Trophoblast cell (in vitro differentiated cells and primary cell): Measurements from ENCODE around the gene KIRREL2.

Experiments
- DNase-seq, 2 donors: peaks; one replicate each; pipeline ENCODE4 v3.0.0-alpha.2; 2016
- H2AFZ ChIP-seq: 2 replicates; pipeline ENCODE4 v1.6.1; 2013; ENCODE audit warnings: low read length, moderate library complexity, mild to moderate bottlenecking; ENCODE audit not compliant: insufficient read depth, poor library complexity
- H2AK5ac ChIP-seq: 2 replicates; pipeline ENCODE4 v1.6.1; 2013; ENCODE audit warnings: mild to moderate bottlenecking, low read length
- H2BK120ac ChIP-seq: 2 replicates; pipeline ENCODE4 v1.6.1; 2013; ENCODE audit warnings: low read length, mild to moderate bottlenecking, moderate library complexity; ENCODE audit not compliant: insufficient read depth, poor library complexity
- H2BK12ac ChIP-seq: 2 replicates; pipeline ENCODE4 v1.6.1; 2013; ENCODE audit warnings: mild to moderate bottlenecking, low read length, moderate library complexity
- H2BK5ac ChIP-seq: 2 replicates; pipeline ENCODE4 v1.6.1; 2013; ENCODE audit warnings: low read length, low read depth, moderate library complexity, mild to moderate bottlenecking; ENCODE audit not compliant: poor library complexity
- H3K14ac ChIP-seq: 2 replicates; pipeline ENCODE4 v1.6.1; 2013; ENCODE audit warnings: mild to moderate bottlenecking, low read length
- H3K18ac ChIP-seq: 2 replicates; pipeline ENCODE4 v1.6.1; 2013; ENCODE audit warnings: mild to moderate bottlenecking, low read length
- H3K23ac ChIP-seq: 2 replicates; pipeline ENCODE4 v1.6.1; 2013; ENCODE audit warnings: low read length
- H3K27ac ChIP-seq: 2 replicates; pipeline ENCODE4 v1.5.1; 2013; ENCODE audit warnings: low read depth, mild to moderate bottlenecking, inconsistent platforms, low read length, moderate library complexity
- H3K27me3 ChIP-seq: 2 replicates; pipeline ENCODE4 v1.6.1; 2013; ENCODE audit warnings: inconsistent platforms, mild to moderate bottlenecking, low read length, moderate library complexity; ENCODE audit not compliant: insufficient read depth
- H3K36me3 ChIP-seq, 2 experiments: 1 replicate in 1 of 2; 2 replicates in 1 of 2; pipeline ENCODE4 v1.6.1; 2013; ENCODE audit warnings: low read length in 2 of 2, mild to moderate bottlenecking in 2 of 2, moderate library complexity in 1 of 2; ENCODE audit not compliant: insufficient read depth in 2 of 2, control insufficient read depth in 1 of 2
- H3K4ac ChIP-seq: 2 replicates; pipeline ENCODE4 v1.6.1; 2013; ENCODE audit warnings: low read depth, mild to moderate bottlenecking, low read length, moderate library complexity
- H3K4me1 ChIP-seq, 2 experiments: 1 replicate in 1 of 2; 2 replicates in 1 of 2; pipeline ENCODE4 v1.6.1; 2013; ENCODE audit warnings: low read length in 2 of 2, mild to moderate bottlenecking in 2 of 2, moderate library complexity in 1 of 2; ENCODE audit not compliant: insufficient read depth in 2 of 2, control insufficient read depth in 1 of 2
- H3K4me2 ChIP-seq: 2 replicates; pipeline ENCODE4 v1.6.1; 2013; ENCODE audit warnings: inconsistent platforms, mild to moderate bottlenecking, low read length, moderate library complexity
- H3K4me3 ChIP-seq: 2 replicates; pipeline ENCODE4 v1.5.1; 2013; ENCODE audit warnings: mild to moderate bottlenecking, low read depth, low read length, inconsistent platforms
- H3K79me1 ChIP-seq: one replicate; pipeline ENCODE4 v1.6.1; 2013; ENCODE audit warnings: low read length
- H3K79me2 ChIP-seq: 2 replicates; pipeline ENCODE4 v1.6.1; 2013; ENCODE audit warnings: low read length, mild to moderate bottlenecking; ENCODE audit not compliant: control insufficient read depth, insufficient read depth, poor library complexity
- H3K9ac ChIP-seq: 2 replicates; pipeline ENCODE4 v1.6.1; 2013; ENCODE audit warnings: mild to moderate bottlenecking, low read length
- H3K9me3 ChIP-seq: 2 replicates; pipeline ENCODE4 v1.6.1; 2013; ENCODE audit warnings: low read depth, mild to moderate bottlenecking, control low read depth, inconsistent platforms, low read length; ENCODE audit not compliant: insufficient read depth
- H4K12ac ChIP-seq: 2 replicates; pipeline ENCODE4 v1.6.1; 2013; ENCODE audit warnings: low read depth, mild to moderate bottlenecking, low read length, moderate library complexity
- H4K8ac ChIP-seq: 2 replicates; pipeline ENCODE4 v1.6.1; 2013; ENCODE audit warnings: low read depth, mild to moderate bottlenecking, low read length, moderate library complexity
- H4K91ac ChIP-seq: one replicate; pipeline ENCODE4 v1.6.1; 2013; ENCODE audit warnings: low read depth, mild to moderate bottlenecking, low read length, moderate library complexity
- WGBS: extraction: QIAGEN DNeasy Blood & Tissue Kit; methylation state at CpG from one replicate; pipeline ENCODE4 v1.1.7; 2013; ENCODE audit warnings: missing lambda C conversion rate; ENCODE audit not compliant: insufficient read length, insufficient coverage; ENCODE audit errors: extremely low coverage; 5-methylcytosine and 5-hydroxymethylcytosine counted together

The KIRREL2 gene

DNA sequence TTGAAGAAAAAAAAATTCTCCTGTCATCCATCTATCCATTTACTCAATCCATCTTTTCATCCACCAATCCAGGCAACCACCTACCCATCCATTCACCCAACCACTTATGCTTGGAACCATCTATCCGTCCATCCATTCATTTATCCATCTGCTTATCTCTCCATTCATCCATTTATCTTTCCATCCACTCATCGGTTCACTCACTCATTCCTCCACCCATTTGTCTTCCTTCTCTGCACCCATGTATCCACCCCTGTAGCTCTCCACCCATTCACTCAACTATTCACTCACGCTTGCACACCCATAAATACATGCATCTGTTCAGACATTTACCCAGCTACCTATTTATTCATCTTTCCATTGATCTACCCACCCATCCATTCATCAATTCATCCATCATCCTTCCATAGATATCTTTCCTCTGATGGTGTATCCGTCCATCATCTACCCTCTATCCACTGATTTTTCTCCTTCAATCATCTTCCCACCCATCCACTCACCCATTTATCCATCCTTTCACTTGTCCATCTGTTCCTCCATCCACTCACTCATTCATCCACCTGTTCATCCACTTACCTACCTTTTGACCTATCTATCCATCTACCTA lies 13.9 kb upstream of the KIRREL2 start:
- H4K8ac ChIP-seq: no peak overlapping the region
- H3K36me3 ChIP-seq: no peaks in the 10 kb centered on the region
- H3K27ac ChIP-seq: no peak overlapping the region
- H2AFZ ChIP-seq: no peak overlapping the region
- H3K4me2 ChIP-seq: no peak overlapping the region
- H2BK5ac ChIP-seq: no peak overlapping the region
- no peak overlapping the region for H2BK12ac ChIP-seq
- H4K12ac ChIP-seq: no peak overlapping the region
- H3K4me1 ChIP-seq: peaks cover 3 to 7% of the 10 kb centered on the region in 2 experiments
- no peak for DNase-seq
- H3K18ac ChIP-seq: no peak overlapping the region
- H3K27me3 ChIP-seq: peaks cover 33% of the 10 kb centered on the region
- H3K79me2 ChIP-seq: no peaks in the 10 kb centered on the region
- no peak overlapping the region for H3K14ac ChIP-seq
- peaks cover 20% of the 10 kb centered on the region for H3K9me3 ChIP-seq
- H3K4me3 ChIP-seq: no peak overlapping the region
- H2AK5ac ChIP-seq: no peak overlapping the region
- H2BK120ac ChIP-seq: no peak overlapping the region
- H3K4ac ChIP-seq: no peak overlapping the region
- WGBS: no CpG with 5 or more reads among the region's 4 CpGs
- H4K91ac ChIP-seq: no peak overlapping the region
- H3K9ac ChIP-seq: no peak overlapping the region
- H3K23ac ChIP-seq: no peak overlapping the region
- H3K79me1 ChIP-seq: no peaks in the 10 kb centered on the region

DNA sequence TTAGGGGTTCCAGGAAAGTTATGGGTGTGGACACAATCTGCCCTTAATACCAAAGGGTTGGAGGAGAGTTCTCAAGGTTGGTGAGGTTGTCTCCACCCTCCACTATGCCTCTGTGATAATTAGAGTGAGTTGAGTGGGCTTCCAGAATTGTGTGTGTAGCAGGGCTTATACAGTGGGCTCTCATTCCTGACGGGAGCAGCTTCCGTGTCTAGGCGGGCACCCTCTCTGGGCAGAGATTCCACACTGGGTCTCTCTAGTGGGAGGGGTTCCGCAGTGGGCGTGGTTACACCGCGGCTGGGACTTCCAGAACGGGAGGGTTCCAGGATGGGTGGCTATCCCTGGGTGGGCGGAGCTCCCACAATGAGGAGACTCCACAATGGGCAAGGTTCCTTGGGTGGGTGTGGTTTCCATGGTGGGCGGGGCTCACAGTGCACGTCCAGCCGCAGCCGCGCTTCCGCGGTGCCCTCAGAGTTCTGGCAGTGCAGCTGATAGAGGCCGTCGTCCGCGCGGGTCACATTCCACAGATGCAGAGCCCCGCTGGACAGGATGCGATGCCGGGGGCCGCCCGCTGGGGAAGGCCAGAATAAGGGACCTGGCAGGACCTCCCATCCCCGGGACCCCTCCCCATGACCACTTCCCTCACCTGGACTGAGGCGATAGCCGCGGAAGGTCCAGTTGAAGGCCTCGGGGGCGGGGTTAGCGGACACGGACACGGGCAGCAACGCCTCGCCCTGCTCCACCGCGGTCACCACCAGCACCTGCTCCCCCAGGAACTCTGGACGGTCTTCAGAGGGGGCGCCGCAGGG lies 12.8 kb upstream of the KIRREL2 start:
- peaks cover 33% of the 10 kb centered on the region for H3K27me3 ChIP-seq
- no peak overlapping the region for H2AFZ ChIP-seq
- no peak overlapping the region for H4K91ac ChIP-seq
- no peak overlapping the region for H3K4me3 ChIP-seq
- H3K4me2 ChIP-seq: no peak overlapping the region
- no peak overlapping the region for H3K27ac ChIP-seq
- peaks cover 3 to 7% of the 10 kb centered on the region in 2 experiments for H3K4me1 ChIP-seq
- H2BK5ac ChIP-seq: no peak overlapping the region
- no peaks in the 10 kb centered on the region for H3K36me3 ChIP-seq
- H3K23ac ChIP-seq: no peak overlapping the region
- H4K12ac ChIP-seq: no peak overlapping the region
- no peak overlapping the region for H3K18ac ChIP-seq
- no peak overlapping the region for H2AK5ac ChIP-seq
- peaks cover 20% of the 10 kb centered on the region for H3K9me3 ChIP-seq
- no peaks in the 10 kb centered on the region for H3K79me2 ChIP-seq
- H3K4ac ChIP-seq: no peak overlapping the region
- no peak overlapping the region for H3K14ac ChIP-seq
- WGBS: no CpG with 5 or more reads among the region's 42 CpGs
- H2BK12ac ChIP-seq: no peak overlapping the region
- no peak overlapping the region for H4K8ac ChIP-seq
- H2BK120ac ChIP-seq: no peak overlapping the region
- no peaks in the 10 kb centered on the region for H3K79me1 ChIP-seq
- no peak overlapping the region for H3K9ac ChIP-seq
- DNase-seq: no peak

DNA sequence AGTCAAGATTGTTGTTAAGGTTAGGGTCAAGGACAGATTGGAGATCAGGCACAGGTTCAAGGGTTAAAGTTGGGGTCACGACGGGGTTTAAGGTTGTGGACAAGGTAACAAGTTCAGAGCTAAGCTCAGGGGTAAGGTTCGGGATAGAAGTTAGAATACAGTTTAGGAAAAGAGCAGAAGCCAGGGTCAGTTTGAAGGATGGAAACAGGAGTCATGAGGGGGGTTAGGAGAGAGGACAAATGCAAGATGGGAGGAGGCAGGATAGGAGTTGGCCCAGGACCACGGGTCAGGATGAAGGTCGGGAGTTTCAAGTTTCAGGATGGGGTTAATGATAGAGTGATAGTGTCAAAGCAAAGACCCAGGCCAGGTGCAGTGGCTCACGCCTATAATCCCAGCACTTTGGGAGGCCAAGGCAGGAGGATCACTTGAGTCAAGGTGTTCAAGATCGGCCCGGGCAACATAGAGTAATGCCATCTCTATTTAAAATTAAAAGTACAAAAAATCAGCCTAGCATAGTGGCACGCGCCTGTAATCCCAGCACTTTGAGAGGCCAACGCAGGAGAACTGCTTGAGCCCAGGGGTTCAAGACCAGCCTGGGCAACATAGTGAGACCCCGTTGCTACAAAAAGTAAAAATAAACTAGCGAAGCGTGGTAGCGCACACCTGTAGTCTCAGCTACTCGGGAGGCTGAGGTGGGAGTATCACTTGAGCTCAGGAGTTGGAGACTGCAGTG lies 12.1 kb upstream of the KIRREL2 start:
- H3K14ac ChIP-seq: no peak overlapping the region
- H3K4me1 ChIP-seq: peaks cover 3 to 7% of the 10 kb centered on the region in 2 experiments
- H3K4me3 ChIP-seq: no peak overlapping the region
- H3K18ac ChIP-seq: no peak overlapping the region
- no peak overlapping the region for H4K12ac ChIP-seq
- no peak overlapping the region for H4K91ac ChIP-seq
- H3K79me2 ChIP-seq: no peaks in the 10 kb centered on the region
- H3K23ac ChIP-seq: no peak overlapping the region
- H3K79me1 ChIP-seq: no peaks in the 10 kb centered on the region
- H3K36me3 ChIP-seq: no peaks in the 10 kb centered on the region
- DNase-seq: no peak
- WGBS: no CpG with 5 or more reads among the region's 16 CpGs
- no peak overlapping the region for H3K4me2 ChIP-seq
- H2BK12ac ChIP-seq: no peak overlapping the region
- no peak overlapping the region for H4K8ac ChIP-seq
- H3K27me3 ChIP-seq: peaks cover 33% of the 10 kb centered on the region
- H3K9ac ChIP-seq: no peak overlapping the region
- H3K9me3 ChIP-seq: peaks cover 16% of the 10 kb centered on the region
- H2AK5ac ChIP-seq: no peak overlapping the region
- H2BK120ac ChIP-seq: no peak overlapping the region
- H2BK5ac ChIP-seq: no peak overlapping the region
- H3K27ac ChIP-seq: no peak overlapping the region
- no peak overlapping the region for H3K4ac ChIP-seq
- H2AFZ ChIP-seq: no peak overlapping the region

DNA sequence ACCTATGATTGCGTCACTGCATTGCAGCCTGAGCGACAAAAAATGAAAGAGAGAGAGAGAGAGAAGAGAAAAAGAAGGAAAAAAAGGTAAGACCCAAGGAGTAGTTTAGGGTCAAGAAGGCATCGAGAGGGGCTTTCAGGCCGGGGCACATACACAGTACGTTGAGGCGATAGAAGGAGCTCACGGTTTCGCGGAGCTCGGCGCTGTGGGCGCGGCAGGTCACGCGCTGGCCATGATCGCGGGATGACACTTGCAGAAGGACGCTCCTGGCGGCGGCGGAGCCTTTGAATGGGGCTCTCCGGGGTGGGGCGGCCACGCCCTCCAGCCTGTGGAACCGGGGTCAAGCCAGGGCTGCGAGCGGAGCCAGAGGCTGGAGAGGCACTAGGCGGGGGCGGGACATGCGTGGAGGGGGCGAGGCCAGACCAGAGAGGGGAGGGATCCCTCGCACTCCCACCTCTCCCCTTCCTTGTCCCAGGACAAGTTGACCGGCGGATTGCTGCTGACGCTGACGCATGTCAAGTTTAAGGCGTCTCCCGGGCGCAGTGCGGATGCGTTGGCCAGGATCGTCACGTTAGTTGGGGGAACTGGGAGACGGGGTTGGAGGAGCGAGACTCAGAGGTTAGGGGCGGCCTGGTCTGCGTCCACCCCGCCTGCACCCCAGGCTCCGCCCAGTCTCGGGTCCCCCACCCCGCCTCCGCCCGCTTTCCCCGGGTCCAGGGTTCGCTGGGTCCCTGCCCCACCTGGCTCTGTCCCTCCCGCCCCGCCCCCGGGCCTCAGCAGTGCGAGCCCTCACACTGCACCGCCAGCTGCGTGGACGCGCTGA lies 11.3 kb upstream of the KIRREL2 start:
- no CpG with 5 or more reads among the region's 63 CpGs for WGBS
- H3K4ac ChIP-seq: no peak overlapping the region
- peak overlapping the region; percentile 20 for H3K4me2 ChIP-seq
- peaks cover 33% of the 10 kb centered on the region for H3K27me3 ChIP-seq
- no peak overlapping the region for H4K12ac ChIP-seq
- no peaks in the 10 kb centered on the region for H3K79me1 ChIP-seq
- no peak overlapping the region for H2BK5ac ChIP-seq
- DNase-seq: peak in 1 of 2 donors; percentile 9
- H3K9ac ChIP-seq: no peak overlapping the region
- H3K23ac ChIP-seq: no peak overlapping the region
- peaks cover 16% of the 10 kb centered on the region for H3K9me3 ChIP-seq
- H2AK5ac ChIP-seq: no peak overlapping the region
- H3K79me2 ChIP-seq: no peaks in the 10 kb centered on the region
- H3K14ac ChIP-seq: no peak overlapping the region
- H2AFZ ChIP-seq: no peak overlapping the region
- no peak overlapping the region for H4K8ac ChIP-seq
- peak overlapping the region; percentile 36 for H3K4me3 ChIP-seq
- no peak overlapping the region for H3K27ac ChIP-seq
- H3K36me3 ChIP-seq: no peaks in the 10 kb centered on the region
- H3K4me1 ChIP-seq: peaks cover 3 to 7% of the 10 kb centered on the region in 2 experiments
- no peak overlapping the region for H2BK120ac ChIP-seq
- no peak overlapping the region for H4K91ac ChIP-seq
- H2BK12ac ChIP-seq: no peak overlapping the region
- no peak overlapping the region for H3K18ac ChIP-seq
